ENCODE measurements around the gene SYCE3.

GRCh38 chr22:50519151-50519550 is 43.6 kb downstream of the SYCE3 start:
- TF ChIP-seq ATF2 (tag by site-specific recombination; IDR thresholded peaks at IDR 0.05; ENCODE audit: low read depth) (no peak), CTCF (tag by site-specific recombination; IDR thresholded peaks at IDR 0.05) (no peak), ZNF394 (tag by site-specific recombination; IDR thresholded peaks at IDR 0.05; ENCODE audit: borderline replicate concordance) (no peak), ZNF274 (IDR thresholded peaks at IDR 0.05; ENCODE audit: low read length) (no peak), ZNF274 (tag by site-specific recombination; IDR thresholded peaks at IDR 0.05; ENCODE audit: borderline replicate concordance) (no peak)
